ENCODE measurements around the gene HDHD3. TPM values are rescaled to one million over a fixed set of nuclear protein-coding genes. Genes with fewer than 3 reads are reported as not detected.

Gene HDHD3
- polyA plus RNA-seq, 1 experiment, result 7.2 TPM

DNA sequence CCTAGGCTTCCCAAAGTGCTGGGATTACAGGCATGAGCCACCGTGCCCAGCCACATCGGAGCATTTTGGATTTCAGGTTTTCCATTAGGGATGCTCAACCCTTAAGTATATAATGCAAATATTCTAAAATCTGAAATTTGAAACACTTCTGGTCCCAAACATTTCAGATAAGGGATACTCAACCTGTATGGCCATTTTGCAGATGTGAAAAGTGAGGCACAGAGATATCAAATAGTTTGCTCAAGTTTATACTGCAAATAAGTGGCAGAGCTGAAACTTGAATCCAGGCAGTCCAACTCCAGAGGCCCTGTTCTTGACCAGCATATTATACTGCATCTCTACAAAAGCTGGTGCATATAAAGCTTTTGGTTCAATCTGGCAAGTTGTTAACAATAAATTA, 39.1 kb downstream of the HDHD3 start:
- Histone ChIP-seq H3K9me3 (ENCODE audit: control insufficient read depth, insufficient read depth, low read length) (no peaks in the 10 kb centered on the region), H3K4me3 (ENCODE audit: low read depth, low read length) (no peak overlapping the region), H3K27ac (ENCODE audit: low read depth, low read length) (no peak overlapping the region), H3K27me3 (ENCODE audit: control insufficient read depth, insufficient read depth, low read length) (no peaks in the 10 kb centered on the region)
- ChIA-PET POLR2A (no interaction called here), CTCF (no interaction called here)
- DNase-seq (ENCODE audit: low read depth, low spot score), result no peak
- TF ChIP-seq, protein P1, sequence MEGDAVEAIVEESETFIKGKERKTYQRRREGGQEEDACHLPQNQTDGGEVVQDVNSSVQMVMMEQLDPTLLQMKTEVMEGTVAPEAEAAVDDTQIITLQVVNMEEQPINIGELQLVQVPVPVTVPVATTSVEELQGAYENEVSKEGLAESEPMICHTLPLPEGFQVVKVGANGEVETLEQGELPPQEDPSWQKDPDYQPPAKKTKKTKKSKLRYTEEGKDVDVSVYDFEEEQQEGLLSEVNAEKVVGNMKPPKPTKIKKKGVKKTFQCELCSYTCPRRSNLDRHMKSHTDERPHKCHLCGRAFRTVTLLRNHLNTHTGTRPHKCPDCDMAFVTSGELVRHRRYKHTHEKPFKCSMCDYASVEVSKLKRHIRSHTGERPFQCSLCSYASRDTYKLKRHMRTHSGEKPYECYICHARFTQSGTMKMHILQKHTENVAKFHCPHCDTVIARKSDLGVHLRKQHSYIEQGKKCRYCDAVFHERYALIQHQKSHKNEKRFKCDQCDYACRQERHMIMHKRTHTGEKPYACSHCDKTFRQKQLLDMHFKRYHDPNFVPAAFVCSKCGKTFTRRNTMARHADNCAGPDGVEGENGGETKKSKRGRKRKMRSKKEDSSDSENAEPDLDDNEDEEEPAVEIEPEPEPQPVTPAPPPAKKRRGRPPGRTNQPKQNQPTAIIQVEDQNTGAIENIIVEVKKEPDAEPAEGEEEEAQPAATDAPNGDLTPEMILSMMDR (IDR thresholded peaks at IDR 0.05; ENCODE audit: low read depth, low read length), result no peak

DNA sequence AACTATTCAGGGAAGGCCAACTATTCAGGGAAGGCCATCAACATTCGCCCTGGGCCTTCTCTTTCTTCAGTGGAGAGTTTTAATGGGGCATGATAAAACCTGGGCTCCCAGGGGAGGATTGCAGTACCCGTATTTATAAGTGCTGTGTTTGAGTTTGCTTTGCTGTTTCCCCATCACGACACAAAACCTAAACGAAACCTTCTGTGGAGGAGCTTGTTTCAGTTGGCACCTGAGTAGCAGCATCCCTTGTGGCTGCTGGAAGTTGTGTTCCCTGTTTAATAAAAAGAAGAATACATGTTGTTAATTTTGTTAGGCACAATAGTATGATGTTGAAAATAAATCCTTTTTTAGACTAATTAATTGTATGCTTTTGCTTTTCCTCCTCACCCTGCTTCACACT, 45.0 kb downstream of the HDHD3 start:
- H3K4me3 ChIP-seq (ENCODE audit: low read depth, low read length), result no peak overlapping the region
- DNase-seq (ENCODE audit: low read depth, low spot score), result no peak
- no peaks in the 10 kb centered on the region for H3K27me3 ChIP-seq (ENCODE audit: control insufficient read depth, insufficient read depth, low read length)
- CTCF ChIA-PET, result interaction anchor here (1.0 kb wide), 1 partner anchor 23 kb away, joined by 3 read pairs; no protein-coding TSS in a partner anchor
- H3K9me3 ChIP-seq (ENCODE audit: control insufficient read depth, insufficient read depth, low read length), result no peaks in the 10 kb centered on the region
- no peak overlapping the region for H3K27ac ChIP-seq (ENCODE audit: low read depth, low read length)
- TF ChIP-seq, protein P1 (IDR thresholded peaks at IDR 0.05; ENCODE audit: low read depth, low read length), result no peak
- POLR2A ChIA-PET, result no interaction called here

DNA sequence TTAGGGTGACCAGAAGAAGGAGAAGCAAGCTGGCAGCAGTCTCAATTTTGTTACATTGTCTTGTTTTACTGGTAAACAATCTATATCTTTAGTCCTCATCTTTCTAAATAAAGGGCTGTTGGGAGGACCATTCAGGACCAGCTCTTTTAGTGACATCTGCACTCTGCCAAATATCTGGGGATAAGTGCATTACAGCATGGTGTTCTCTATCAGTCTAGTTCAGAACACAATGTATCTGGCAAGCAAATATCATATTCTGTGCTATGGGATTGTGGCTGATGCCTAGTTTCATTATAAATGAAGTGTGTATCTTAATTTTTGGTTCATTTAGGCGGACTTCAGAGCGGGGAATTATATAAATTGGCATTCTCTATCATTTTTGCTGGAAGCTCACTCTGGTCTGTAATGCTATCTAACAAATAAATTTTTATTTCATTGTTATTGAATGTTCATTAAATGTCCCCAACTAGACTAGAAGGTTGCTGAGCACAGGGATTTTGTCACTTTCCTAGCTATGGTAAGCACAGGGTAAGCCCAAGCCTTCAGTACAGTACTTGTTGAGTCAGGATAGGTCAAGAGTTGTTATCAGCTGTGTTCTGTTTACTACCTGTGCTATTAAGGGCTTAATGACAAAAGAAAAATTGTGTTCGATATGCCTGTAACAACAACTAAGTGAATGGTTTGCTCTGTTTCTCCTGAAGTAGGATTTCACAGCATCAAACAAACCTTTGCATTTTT, 48.6 kb downstream of the HDHD3 start:
- ChIA-PET POLR2A (no interaction called here), CTCF (no interaction called here)
- H3K4me3 ChIP-seq (ENCODE audit: low read depth, low read length), result no peak overlapping the region
- TF ChIP-seq, protein P1 (IDR thresholded peaks at IDR 0.05; ENCODE audit: low read depth, low read length), result no peak
- DNase-seq (ENCODE audit: low read depth, low spot score), result no peak
- no peak overlapping the region for H3K27ac ChIP-seq (ENCODE audit: low read depth, low read length)
- H3K9me3 ChIP-seq (ENCODE audit: control insufficient read depth, insufficient read depth, low read length), result no peaks in the 10 kb centered on the region
- H3K27me3 ChIP-seq (ENCODE audit: control insufficient read depth, insufficient read depth, low read length), result no peaks in the 10 kb centered on the region

DNA sequence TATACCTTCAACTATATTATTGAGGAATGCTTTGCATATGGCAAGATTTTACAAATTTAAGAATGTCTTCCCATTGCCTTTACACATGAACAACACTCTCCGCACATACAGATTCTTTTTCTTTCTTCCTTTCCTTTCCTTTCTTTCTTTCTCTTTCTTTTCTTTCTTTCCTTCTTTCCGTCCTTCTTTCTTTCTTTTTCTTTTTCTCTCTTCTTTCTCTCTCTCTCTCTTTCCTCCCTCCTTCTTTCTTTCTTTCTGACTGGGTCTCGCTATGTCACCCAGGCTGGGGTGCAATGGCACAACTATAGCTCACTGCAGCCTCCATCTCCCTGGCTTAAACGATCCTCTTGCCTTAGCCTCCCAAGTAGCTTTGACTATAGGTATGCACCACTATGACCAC, 50.6 kb downstream of the HDHD3 start:
- no peak for DNase-seq (ENCODE audit: low read depth, low spot score)
- CTCF ChIA-PET, result interaction anchor here (0.9 to 1.2 kb wide), 2 partner anchors 10 to 16 kb away, joined by 4 read pairs; no protein-coding TSS in a partner anchor
- H3K27ac ChIP-seq (ENCODE audit: low read depth, low read length), result no peak overlapping the region
- H3K9me3 ChIP-seq (ENCODE audit: control insufficient read depth, insufficient read depth, low read length), result no peaks in the 10 kb centered on the region
- no peak overlapping the region for H3K4me3 ChIP-seq (ENCODE audit: low read depth, low read length)
- peaks cover 9% of the 10 kb centered on the region for H3K27me3 ChIP-seq (ENCODE audit: control insufficient read depth, insufficient read depth, low read length)
- POLR2A ChIA-PET, result interaction anchor here (0.7 kb wide), 1 partner anchor 175 kb away, joined by 7 read pairs; no protein-coding TSS in a partner anchor
- TF ChIP-seq, protein P1 (IDR thresholded peaks at IDR 0.05; ENCODE audit: low read depth, low read length), result no peak

Other genes with a start within 250 kb of the HDHD3 start
- gene SLC31A2, start 226.0 kb downstream of the HDHD3 start, polyA plus RNA-seq (2011; rRNA removed), result 6.6 and 6.7 TPM in 2 replicates
- 27.8 and 28.5 TPM in 2 replicates for gene FKBP15, start 155.7 kb downstream of the HDHD3 start, polyA plus RNA-seq (2011; rRNA removed)
- gene SLC31A1, start 155.4 kb downstream of the HDHD3 start, polyA plus RNA-seq (2011; rRNA removed), result 34.6 and 38.4 TPM in 2 replicates
- gene CDC26, start 101.4 kb downstream of the HDHD3 start, polyA plus RNA-seq (2011; rRNA removed), result 38.0 and 52.6 TPM in 2 replicates
- 20.1 and 20.9 TPM in 2 replicates for gene PRPF4, start 101.3 kb downstream of the HDHD3 start, polyA plus RNA-seq (2011; rRNA removed)
- not detected in 2 replicates for gene RNF183, start 73.6 kb downstream of the HDHD3 start, polyA plus RNA-seq (2011; rRNA removed)
- 0.97 and 1.5 TPM in 2 replicates for gene WDR31, start 36.7 kb downstream of the HDHD3 start, polyA plus RNA-seq (2011; rRNA removed)
- gene BSPRY, start 27.4 kb downstream of the HDHD3 start, polyA plus RNA-seq (2011; rRNA removed), result not detected in 2 replicates
- gene ALAD, start 24.3 kb upstream of the HDHD3 start, polyA plus RNA-seq (2011; rRNA removed), result 11.8 and 15.9 TPM in 2 replicates
- 36.4 and 45.3 TPM in 2 replicates for gene POLE3, start 33.7 kb upstream of the HDHD3 start, polyA plus RNA-seq (2011; rRNA removed)
- gene C9orf43, start 33.8 kb upstream of the HDHD3 start, polyA plus RNA-seq (2011; rRNA removed), result 0.50 and 0.56 TPM in 2 replicates
- 41.0 and 50.1 TPM in 2 replicates for gene RGS3, start 86.7 kb upstream of the HDHD3 start, polyA plus RNA-seq (2011; rRNA removed)

Data from AG04450 (cell line).